HG02970 (cell line): ENCODE results near the gene FAF1.

Experiments
- ATAC-seq: cut with Tn5 transposase; IDR thresholded peaks from one replicate; pipeline ENCODE4 v1.9.1; 2021; ENCODE audit warnings: mild to moderate bottlenecking, moderate library complexity, moderate number of reproducible peaks; ENCODE audit not compliant: unreplicated experiment, low FRiP score

The FAF1 gene

DNA sequence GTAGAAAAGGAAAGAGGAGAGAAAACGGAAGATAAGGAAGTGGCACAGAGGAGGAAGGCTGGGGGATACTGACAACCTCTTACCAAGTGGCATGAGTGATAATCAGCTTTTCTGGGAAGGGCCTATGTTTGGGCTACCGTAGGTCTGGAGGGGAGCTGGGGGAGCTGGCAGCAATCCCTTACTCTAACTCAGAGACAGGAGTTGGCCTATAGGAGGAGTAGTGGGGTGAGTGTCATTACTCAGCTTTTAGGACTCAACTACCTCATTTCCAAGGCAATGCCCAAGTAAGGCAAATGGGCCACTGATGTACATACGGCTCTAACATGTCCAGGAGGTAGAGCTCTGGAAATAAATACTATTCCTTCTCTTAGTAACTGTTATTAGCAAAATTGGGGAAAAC is 488.1 kb downstream of the FAF1 start:
- ATAC-seq, result no peak

DNA sequence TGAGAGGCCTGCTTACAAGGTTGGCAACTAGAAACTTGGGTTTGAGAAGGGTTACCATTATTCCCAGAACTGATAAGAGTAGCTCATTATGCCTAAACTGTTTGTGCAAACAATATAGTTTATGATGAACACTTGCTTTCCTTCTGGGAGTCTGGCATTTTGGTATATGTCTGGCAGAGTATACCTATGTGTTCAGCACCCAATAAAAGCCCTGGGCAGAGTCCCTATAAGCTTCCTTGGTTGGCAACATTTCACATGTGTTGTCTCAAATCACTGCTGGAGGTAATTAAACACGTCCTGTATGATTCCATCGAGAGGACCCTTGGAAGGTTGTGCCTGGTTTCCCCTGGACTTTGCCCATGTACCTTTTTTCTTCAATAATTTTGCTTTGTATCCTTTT is 497.1 kb downstream of the FAF1 start:
- no peak for ATAC-seq

DNA sequence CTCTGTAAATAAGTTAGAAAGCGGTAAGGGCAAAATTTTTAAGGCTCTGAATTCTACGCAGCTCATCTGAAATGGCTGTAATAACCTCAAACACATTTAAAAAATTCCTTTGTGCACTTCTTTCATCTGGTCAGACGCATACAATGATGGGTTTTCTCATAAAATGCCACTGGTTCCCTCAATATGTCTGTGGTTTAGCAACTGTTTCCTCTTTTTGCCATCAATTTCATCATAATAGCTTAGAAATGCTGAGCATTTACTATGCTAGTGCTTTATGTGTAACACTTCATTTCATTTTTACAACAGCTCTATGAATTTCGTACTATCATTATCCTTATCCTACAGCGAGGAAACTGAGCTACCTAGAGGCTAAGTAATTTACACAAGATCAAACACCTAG is 501.6 kb downstream of the FAF1 start:
- no peak for ATAC-seq

DNA sequence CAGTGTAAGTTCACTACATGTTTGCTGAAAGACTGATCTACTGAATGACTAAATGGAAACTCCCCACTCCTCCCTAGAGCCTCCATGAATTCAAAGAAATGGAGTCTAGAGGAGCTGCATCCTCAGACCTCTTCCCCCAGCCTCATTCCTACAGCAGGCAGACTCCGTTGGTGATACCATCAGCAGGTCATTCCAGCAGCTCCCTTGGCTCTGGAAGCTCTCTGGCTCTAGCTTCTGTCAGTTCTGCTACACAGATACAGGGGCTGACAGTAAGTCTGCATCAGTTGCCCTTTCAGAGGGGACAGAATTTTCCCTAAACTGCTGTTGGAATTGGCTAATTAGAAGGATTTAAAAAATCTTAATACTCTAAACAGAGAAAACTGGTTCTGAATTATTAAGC is 505.2 kb downstream of the FAF1 start:
- ATAC-seq, result no peak

DNA sequence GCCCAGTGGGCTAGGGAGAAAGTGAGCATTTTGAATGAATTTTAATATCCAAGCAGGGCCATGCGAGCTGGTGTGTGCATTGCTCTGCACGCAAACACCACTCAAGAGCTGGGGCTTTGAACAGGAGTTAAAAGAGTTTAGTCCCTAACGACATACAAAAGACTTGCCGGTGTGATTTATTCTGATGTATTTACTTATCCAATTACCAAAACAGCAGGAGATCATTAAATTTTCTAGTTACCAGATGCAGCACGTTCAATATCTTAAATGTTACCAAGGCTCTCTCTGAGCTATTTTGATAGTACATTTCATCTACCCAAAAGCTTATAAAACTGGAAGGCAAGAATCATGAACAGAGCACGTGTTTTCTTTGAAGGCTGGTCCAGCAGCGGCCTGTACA is 506.8 kb downstream of the FAF1 start:
- ATAC-seq, result no peak

DNA sequence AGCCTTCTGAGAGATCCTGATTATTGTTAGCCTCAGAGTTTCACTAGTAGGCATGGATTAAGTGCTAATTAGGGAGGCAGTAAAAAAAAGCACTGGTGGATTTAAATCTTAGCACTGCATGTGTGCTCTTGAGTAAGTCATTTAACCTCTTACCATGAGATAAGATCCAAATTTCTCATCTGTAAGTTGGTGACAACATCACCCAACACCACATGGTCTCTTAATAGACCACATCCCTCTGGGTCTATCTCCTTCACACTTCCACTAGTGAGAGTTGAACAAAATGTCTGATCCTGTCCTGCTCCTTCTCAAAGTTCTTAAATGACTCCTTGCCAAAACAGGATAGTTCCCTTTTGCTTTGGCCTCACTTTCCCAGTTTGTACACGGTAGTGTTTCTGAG is 507.4 kb downstream of the FAF1 start:
- ATAC-seq, result no peak

DNA sequence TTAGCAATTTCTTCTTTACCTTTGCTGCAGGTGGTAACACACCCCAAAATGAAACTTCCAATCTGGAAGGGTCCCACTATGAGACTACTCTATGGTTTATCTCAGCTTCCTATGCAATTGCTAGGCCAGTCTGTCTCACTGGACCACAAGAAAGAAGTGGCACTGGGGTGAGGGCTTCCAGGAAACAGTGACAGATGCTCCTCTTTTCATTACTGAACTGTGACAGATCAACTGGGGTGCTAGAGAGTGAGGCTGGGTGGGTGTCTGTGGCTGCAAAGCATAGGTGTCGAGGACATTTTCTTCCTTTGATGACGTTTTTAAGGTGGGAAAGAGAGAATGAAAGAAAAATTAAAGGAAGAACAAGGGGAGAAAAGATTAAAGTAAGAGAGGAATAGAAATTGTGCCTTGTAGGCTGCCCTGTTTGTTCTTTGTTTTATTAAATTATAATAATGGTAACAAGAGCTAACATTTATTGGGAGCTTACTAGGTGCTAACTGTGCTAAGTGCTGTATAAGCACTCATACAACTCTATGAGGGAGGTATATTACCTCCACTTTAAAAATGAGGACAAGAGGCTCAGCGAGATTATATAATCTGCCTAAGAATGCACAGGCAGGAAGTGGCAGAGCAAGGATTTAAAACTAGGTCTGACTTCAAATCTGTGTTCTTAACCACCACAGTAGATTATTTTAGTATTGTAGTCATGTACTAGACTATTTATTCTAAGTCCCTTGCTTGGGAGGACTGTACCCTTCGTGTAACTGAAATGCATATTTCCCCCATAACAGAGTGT is 509.0 kb downstream of the FAF1 start:
- ATAC-seq, result no peak

DNA sequence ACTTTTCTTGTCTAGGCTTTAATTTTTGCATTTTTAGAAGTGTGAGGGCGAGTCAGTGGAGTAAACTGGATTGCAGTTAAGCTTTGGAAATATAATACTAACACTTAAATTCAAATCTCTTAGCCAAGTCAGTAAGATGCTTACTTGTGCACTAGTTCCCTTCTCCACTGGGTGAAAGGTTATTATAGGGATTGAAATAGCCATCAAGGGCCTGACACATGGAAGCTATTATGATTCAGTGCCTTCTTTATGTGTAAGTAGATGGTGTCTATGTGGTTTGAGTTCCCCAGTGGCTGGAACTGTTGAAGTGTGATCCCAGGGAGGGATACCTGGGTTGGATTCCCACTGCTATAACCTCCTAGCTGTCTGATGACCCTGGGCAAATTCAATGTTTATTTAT is 512.1 kb downstream of the FAF1 start:
- no peak for ATAC-seq

DNA sequence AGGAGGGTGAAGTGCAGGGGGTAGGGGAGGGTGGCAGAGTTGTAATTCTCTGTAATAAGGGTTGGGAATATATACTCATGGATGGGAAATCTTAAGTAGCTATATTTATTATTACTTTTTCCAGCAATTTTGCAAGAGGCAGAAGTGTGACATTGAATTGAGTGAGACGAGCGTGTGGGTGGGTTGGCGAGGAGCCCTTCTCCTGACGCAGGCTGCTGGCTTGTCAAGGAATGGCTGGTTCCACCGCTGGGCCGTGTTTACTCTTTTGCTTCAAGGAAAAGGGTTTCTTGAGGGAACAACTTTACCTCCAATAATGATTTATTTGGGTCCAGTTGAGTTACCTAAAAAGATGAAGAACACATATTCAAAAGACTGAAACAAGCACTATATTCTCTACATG is 518.9 kb downstream of the FAF1 start:
- no peak for ATAC-seq

DNA sequence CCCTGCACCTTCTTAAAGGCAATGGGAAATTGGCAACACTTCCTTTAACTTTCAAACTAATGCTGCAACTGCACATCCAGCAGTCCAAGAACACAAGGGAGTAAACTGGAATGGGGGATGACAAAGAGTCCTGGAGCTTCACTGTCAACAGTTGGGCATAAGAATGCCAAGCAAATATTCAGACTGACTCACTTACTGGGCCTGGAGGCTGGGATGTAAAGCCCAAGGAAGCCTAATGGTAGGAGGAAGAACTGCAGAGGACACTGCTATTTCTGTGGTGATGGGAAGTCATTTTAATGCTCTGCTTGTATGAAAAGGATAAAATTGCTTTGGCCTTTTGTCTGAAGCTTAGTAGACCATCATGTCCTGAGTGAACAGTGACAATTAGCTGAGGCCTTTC is 521.1 kb downstream of the FAF1 start:
- ATAC-seq, result no peak

DNA sequence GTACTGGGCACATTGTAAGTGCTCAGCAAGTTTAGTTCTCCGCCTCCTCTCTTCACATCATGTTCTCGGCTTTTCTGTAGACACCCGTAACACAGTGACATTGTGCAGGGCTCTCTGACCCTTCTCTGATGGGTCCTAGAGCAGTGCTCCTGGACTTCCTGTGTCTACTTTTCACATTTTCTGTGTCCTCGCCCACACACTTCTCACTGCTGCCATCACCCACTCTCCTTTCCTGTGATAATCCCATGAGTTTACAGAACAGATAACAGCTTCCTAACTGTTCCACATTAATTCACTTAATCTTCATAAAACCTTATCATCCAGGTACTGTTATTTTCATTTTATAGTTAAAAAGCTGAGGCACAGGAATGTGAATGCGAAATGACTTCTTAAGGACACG is 523.6 kb downstream of the FAF1 start:
- no peak for ATAC-seq

DNA sequence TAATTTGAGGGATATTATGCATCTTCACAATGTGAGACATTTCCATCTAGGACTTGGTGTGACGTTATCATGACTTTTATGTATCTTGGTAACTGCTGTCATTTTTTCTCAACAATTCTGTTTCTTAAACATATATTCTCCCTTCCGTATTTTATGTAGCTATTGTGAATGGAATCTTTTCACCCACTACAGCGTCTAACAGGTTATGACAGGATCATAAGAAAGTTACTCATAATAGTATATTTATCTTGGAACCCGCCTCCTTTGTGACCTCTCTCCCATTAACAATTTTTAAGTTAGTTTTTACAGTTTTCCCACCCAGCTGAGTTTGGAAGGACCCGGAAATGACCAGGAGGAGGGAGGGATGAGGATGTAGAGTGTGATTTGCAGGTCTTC is 530.1 kb downstream of the FAF1 start:
- no peak for ATAC-seq

DNA sequence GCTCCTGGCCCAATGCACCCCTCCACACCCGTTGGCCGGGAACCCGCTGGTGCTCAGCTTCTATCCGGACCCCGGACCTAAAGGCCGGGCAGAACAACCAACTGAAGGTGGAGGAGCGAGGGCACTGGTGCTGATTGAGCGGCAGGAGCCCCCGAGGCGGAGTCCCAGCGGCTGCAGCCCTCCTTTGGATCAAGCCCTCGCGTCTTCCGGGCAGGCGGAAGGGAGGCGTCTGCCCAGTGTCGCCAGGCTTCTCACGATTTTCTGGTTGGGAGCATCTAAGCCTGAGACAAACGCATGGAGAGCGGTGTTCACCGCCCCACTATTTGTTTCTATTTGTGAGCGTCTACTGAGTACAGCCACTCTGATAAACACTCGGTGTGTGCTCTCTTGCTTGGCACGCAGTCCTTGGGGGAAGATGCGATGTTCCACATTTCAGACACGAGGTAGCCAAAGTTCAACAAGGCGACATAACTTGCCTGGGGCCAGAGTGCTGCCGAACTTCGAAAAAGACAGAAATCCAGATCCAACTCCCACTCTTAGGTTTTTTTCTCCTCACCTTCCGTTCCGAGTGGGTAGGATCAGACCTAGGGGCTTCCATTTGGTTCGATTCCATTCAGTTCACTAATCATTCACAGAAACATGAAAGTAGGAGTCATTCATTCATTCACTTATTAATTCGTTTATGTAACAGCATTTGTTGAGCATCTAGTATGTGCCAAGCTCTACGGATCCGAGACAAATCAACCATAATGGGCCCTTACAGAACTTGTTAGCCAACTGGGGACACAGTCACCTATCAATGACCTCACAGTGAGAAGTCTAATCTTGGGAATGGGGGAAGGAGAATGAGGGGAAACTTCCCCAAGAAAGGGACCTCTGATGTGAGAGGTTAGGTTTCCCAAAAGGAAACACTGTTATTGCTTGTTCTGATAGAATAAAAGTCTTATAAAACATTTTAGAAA is 532.0 kb downstream of the FAF1 start:
- no peak for ATAC-seq

DNA sequence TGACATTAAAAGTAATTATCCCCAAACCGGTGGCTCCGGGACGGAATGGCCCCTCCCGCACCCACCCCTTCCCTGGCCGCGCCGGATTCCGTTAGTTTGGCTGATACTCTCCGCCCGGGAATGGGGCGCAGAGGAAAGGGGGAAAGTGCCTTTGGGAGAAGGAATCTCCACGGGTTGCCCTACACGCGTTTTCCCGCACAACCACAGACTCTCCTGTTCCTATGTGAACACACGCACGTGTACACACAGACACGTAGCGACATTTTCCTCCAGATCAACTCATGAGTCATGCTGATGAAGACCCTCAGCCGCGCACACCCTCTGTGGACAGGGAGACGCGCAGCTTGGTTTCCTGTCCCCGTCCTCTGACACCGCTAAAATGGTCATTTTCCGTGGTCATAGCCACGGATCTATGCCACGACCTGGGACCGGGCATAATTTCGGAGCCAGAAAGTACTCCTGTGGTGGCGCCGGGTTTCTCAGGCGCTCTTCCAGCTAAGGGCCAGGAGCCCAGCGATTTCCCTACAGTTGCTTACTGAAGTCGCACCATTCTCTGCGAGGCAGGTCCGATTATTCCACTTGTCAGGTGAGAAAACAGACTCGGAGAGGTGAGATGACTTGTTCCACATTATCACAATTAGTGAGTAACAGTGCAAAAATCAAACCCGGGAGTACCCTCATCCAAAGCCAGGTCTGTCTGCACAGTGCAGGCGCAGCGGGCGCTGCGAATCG is 532.8 kb downstream of the FAF1 start:
- ATAC-seq, result no peak

DNA sequence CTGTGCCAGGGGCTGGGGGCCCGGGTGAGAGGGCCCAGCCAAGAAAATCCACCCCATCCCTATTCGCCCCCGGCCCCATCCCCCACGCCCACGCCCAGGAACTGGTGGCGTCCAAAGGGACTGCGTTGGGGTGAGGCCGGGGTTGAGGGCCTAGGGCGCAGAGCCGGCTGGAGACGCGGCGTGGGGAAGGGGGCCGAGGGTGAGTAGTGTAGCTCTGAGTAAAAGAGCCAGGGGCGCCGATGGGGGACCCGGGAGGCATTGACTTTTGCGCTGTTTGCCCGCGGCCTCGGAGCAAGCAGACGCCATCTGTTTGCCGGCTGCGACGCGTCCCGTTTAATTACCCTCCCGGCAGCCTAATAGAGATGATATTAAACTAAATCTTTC is 533.4 kb downstream of the FAF1 start:
- no peak for ATAC-seq

DNA sequence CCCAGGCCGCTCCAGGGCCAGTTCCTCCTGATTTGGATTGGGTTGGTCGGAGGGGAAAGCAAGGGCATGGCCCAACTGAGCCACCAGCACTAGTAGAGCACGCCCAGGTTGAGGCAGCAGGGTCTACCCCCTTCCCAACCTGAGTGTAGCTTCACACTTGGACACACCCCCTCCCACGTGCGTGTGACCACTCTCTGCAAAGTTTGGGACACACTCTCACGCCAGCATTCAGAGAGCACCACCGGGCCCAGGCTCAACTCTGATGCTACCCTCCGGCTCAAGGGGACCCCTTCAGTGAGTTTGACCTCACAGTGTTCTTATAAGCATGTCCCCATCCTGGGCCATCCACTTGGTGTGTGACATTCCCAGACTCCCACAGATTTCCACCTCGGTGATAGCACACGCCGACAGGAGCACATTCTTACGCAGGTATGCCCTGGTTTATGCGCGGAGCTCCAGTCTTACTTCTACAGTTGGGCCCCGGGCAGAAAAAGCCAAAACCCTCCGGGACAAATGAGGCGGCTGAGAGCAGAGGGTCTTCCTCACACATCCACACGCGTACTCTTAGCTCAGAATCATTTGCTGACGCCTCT is 533.9 kb downstream of the FAF1 start:
- ATAC-seq, result no peak

DNA sequence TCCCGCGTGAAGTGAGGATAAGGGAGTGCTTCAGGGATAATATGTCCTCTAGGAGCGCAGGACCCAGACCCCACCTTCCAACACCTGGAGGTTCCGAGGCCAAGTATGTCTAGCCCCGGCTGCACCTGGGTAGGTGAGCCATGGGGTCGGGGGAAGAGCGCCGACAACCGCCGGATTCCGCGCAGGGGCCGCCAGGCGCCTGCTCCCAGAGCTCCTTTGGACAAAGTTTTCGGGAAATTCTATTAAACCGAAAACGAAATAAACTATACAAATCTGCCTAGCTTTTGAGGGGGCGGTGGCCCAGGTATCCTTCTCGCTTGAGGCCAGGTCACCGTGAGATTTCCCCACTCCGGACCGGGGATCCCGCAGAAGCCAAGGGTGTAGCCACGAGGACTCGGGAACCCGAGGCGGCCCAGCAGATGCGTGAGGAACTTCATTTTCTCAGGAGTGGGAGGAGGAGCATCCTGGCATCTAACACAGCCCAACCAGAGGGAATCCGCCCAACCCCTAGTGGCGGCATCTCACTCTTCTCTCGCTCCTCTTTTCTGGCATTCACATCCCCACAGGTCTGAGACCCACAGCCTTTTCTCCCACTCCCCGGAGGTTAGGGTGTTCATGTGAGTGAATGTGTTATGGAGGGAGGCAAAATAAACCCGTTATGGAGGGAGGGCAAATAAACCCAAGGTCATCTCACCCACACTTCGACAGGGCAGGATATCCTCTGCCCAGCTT is 534.5 kb downstream of the FAF1 start:
- ATAC-seq, result no peak

DNA sequence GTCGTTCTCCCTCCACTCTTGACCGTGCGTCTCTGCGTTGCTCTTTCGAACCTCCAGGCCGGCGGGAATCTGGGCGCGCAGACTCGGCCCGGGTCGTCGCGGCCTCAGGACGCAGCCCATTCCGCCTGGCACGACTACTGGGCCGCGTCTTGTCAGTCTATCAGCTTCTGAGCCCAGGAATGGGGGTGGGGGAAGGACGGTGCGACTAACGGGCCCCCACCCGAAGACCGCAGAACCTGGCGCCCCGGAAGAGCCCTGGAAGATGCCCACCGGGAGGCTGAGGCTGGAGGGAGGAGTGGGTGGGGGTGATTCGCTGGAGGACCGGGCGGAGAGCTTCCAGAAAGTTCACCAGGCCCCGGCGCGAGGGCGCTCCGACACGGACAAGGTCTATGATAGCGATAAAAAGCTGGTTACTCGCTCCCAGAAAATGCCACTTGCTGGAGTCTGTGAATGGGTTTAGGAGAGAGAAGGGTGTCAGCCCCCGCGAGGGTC is 535.1 kb downstream of the FAF1 start:
- ATAC-seq, result no peak

DNA sequence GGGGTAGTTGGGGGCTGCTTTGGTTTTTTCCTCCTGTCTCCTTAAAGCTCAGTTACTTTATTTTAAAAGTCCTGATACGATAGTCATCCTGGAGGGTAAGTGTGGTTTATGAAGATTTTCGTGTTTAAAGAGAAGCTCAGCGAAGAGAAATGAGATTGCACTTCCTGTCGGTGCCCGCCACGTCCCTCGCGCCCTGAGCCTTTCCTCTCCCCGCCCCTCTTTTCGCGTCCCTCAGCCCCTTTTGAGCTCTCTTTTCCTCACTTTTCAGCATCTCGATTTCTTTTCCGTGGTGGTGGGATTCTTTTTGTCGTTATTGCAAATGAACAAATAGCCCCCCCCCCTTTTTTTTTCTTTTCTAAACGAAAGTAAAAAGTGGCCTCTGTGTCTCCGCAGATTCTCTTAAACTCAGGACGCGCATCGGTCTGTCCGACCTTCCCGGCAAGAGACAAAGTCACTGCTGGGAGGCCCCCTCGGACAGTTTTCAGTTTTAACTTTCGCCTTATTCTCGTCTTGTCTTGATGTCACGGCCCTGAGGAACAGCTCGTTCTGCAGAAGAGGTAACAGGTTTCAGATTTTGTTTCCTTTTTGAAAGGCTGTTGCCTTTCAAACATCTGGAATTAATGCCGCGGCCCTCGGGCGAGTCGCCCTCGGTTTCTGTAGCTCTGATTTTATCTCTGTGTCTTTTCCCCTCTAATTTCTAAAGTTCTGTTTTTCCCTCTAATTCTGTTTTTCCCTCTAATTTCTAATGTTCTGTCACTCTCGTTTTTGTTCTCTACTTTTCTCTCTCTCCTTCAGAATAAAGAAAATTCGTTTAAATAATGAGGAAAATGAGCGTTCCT is 535.8 kb downstream of the FAF1 start:
- ATAC-seq, result no peak
